ENCODE measurements around the gene ANTXR1. TPM values are rescaled to one million over a fixed set of nuclear protein-coding genes. Genes with fewer than 3 reads are reported as not detected.

Gene ANTXR1
- total RNA-seq, 2 donors from 2014 or later: 48.3 to 54.5 TPM

DNA sequence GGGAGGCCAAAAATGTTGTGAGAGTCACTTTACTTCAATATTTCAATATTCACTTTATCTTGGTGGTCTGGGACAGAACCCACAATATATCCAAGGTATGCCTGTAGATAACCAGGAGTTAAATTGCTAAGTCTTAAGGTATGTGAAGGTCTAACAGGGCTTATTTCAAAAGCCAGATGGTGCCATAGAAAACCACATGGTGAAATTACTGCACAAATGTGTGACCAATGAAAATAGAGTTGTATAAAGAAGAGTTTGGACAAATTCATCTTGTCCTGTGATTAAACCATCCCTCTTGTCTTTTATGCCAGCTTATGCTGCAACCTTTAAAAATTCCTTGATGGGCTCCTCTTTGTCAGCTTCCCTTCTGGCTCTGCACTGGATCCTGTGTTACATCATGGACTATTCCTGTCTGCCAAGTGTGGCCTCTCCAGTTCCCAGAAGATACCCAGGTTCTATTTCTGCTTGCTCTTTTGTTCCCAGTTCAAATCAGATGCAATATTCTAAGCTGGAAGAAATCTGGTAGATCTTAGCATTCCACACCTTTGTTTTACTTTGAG lies 46.8 kb downstream of the ANTXR1 start:
- Histone ChIP-seq H3K4me3 (ENCODE audit: low read length) (no peak overlapping the region), H3K9me3 (ENCODE audit: control insufficient read depth, low read length) (peaks cover 12% of the 10 kb centered on the region), H3K9ac (ENCODE audit: extremely low read depth, low read length, poor library complexity, severe bottlenecking) (no peak overlapping the region), H3K27me3 (ENCODE audit: control insufficient read depth, insufficient read depth, low read length, poor library complexity, severe bottlenecking) (no peaks in the 10 kb centered on the region), H3K4me1 (ENCODE audit: control insufficient read depth, insufficient read depth, low read length) (no peaks in the 10 kb centered on the region), H3K36me3 (ENCODE audit: control insufficient read depth, insufficient read depth, low read length) (no peaks in the 10 kb centered on the region), H3K27ac (ENCODE audit: low read depth, low read length) (no peak overlapping the region)
- DNase-seq: no peak
- H3K27me3 Mint-ChIP-seq (ENCODE audit: insufficient read depth): no peaks in the 10 kb centered on the region
- no peak overlapping the region for H3K4me3 Mint-ChIP-seq
- TF ChIP-seq, protein P1, sequence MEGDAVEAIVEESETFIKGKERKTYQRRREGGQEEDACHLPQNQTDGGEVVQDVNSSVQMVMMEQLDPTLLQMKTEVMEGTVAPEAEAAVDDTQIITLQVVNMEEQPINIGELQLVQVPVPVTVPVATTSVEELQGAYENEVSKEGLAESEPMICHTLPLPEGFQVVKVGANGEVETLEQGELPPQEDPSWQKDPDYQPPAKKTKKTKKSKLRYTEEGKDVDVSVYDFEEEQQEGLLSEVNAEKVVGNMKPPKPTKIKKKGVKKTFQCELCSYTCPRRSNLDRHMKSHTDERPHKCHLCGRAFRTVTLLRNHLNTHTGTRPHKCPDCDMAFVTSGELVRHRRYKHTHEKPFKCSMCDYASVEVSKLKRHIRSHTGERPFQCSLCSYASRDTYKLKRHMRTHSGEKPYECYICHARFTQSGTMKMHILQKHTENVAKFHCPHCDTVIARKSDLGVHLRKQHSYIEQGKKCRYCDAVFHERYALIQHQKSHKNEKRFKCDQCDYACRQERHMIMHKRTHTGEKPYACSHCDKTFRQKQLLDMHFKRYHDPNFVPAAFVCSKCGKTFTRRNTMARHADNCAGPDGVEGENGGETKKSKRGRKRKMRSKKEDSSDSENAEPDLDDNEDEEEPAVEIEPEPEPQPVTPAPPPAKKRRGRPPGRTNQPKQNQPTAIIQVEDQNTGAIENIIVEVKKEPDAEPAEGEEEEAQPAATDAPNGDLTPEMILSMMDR (conservative IDR thresholded peaks at IDR 0.05): no peak
- H3K9me3 Mint-ChIP-seq: no peaks in the 10 kb centered on the region
- peaks cover 7% of the 10 kb centered on the region for H3K4me1 Mint-ChIP-seq
- H3K27ac Mint-ChIP-seq: no peak overlapping the region
- peaks cover 15% of the 10 kb centered on the region for H3K36me3 Mint-ChIP-seq (ENCODE audit: low read depth)

DNA sequence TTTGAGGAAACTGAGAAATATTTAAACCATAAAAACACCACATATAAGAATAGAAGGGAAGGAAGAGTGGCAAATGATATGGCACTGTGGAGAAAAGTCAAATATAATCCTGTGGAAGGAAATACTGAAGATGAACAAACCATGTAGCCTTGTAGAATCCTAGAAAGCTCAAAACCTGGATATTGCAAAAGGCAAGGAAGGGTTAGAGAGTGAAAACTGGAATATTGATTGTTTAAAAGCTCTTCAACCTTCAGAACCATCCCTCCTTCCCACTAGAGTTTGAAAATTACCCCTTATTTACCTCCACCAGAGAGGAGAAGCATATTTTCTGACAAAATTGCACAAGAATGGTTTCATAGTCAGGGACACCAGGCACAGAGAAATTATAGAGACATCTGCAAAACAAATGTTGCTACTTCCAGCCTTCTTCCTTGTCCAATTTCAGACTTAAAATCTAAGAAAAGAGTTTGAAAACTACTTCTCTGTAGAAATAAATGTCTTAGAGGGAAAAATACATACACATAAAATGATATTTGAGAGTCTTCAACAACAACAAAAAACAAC lies 48.0 kb downstream of the ANTXR1 start:
- Mint-ChIP-seq H3K9me3 (no peaks in the 10 kb centered on the region), H3K36me3 (ENCODE audit: low read depth) (peaks cover 17% of the 10 kb centered on the region), H3K27ac (no peak overlapping the region), H3K27me3 (ENCODE audit: insufficient read depth) (no peaks in the 10 kb centered on the region), H3K4me1 (peaks cover 7% of the 10 kb centered on the region), H3K4me3 (no peak overlapping the region)
- H3K4me1 ChIP-seq (ENCODE audit: control insufficient read depth, insufficient read depth, low read length): no peaks in the 10 kb centered on the region
- H3K27me3 ChIP-seq (ENCODE audit: control insufficient read depth, insufficient read depth, low read length, poor library complexity, severe bottlenecking): no peaks in the 10 kb centered on the region
- no peak overlapping the region for H3K4me3 ChIP-seq (ENCODE audit: low read length)
- H3K27ac ChIP-seq (ENCODE audit: low read depth, low read length): no peak overlapping the region
- DNase-seq: no peak
- no peak overlapping the region for H3K9ac ChIP-seq (ENCODE audit: extremely low read depth, low read length, poor library complexity, severe bottlenecking)
- TF ChIP-seq, protein P1 (conservative IDR thresholded peaks at IDR 0.05): no peak
- H3K36me3 ChIP-seq (ENCODE audit: control insufficient read depth, insufficient read depth, low read length): no peaks in the 10 kb centered on the region
- H3K9me3 ChIP-seq (ENCODE audit: control insufficient read depth, low read length): peaks cover 12% of the 10 kb centered on the region

DNA sequence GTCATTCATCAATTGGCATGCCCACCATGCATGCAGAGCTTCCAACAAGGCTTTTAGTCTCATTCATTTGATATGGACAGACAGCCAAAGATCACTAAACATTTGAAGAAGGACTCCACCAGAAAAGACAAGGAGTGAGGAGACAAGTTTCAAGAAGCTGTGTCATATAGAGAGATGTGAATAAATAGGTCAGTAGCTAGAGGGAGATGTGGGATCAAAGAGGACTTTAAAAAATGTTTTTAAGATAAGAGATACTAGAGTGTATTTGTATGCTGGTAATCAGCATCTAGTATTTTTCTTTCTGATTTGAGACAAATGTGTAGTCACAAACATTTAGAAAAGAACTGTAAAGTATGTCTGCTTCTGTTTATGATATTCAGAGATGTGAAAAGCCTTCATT lies 48.5 kb downstream of the ANTXR1 start:
- Histone ChIP-seq H3K9me3 (ENCODE audit: control insufficient read depth, low read length) (peaks cover 12% of the 10 kb centered on the region), H3K4me1 (ENCODE audit: control insufficient read depth, insufficient read depth, low read length) (no peaks in the 10 kb centered on the region), H3K4me3 (ENCODE audit: low read length) (no peak overlapping the region), H3K27me3 (ENCODE audit: control insufficient read depth, insufficient read depth, low read length, poor library complexity, severe bottlenecking) (no peaks in the 10 kb centered on the region), H3K9ac (ENCODE audit: extremely low read depth, low read length, poor library complexity, severe bottlenecking) (no peak overlapping the region), H3K36me3 (ENCODE audit: control insufficient read depth, insufficient read depth, low read length) (no peaks in the 10 kb centered on the region), H3K27ac (ENCODE audit: low read depth, low read length) (no peak overlapping the region)
- no peak overlapping the region for H3K27ac Mint-ChIP-seq
- TF ChIP-seq, protein P1 (conservative IDR thresholded peaks at IDR 0.05): no peak
- no peak overlapping the region for H3K4me3 Mint-ChIP-seq
- peaks cover 7% of the 10 kb centered on the region for H3K4me1 Mint-ChIP-seq
- peaks cover 17% of the 10 kb centered on the region for H3K36me3 Mint-ChIP-seq (ENCODE audit: low read depth)
- H3K9me3 Mint-ChIP-seq: no peaks in the 10 kb centered on the region
- no peaks in the 10 kb centered on the region for H3K27me3 Mint-ChIP-seq (ENCODE audit: insufficient read depth)
- no peak for DNase-seq
